Spleen (tissue), 11 donors: ENCODE data around the gene CFAP119. TPM values are rescaled to one million over a fixed set of nuclear protein-coding genes. Genes with fewer than 3 reads are reported as not detected.

ENCODE experiments used
- DNase-seq: peaks from one replicate; pipeline ENCODE4 v3.0.0-alpha.2; 2020
- H3K27ac ChIP-seq, 8 donors: fragments of 200-600 bp; sonication (generic) in 7 of 8; 1 replicate in 4 of 8; 2 replicates in 4 of 8; pipeline versions ENCODE4 v1.5.0 to v1.8.0; 2016 to 2021; ENCODE audit warnings: inconsistent platforms in 4 of 8, mild to moderate bottlenecking in 4 of 8, moderate library complexity in 1 of 8
- H3K27me3 ChIP-seq, 7 donors: fragments of 200-600 bp; sonication (generic) in 6 of 7; replicated peaks in 1 of 7; 1 replicate in 4 of 7; 2 replicates in 3 of 7; pipeline versions ENCODE4 v1.5.0 to v1.8.0; 2016 to 2021; ENCODE audit warnings: inconsistent platforms in 3 of 7, mild to moderate bottlenecking in 1 of 7
- H3K36me3 ChIP-seq, 6 donors: fragments of 200-600 bp; sonication (generic) in 5 of 6; 1 replicate in 4 of 6; 2 replicates in 2 of 6; pipeline versions ENCODE4 v1.5.0 to v1.8.0; 2016 to 2021; ENCODE audit warnings: inconsistent platforms in 2 of 6
- H3K4me1 ChIP-seq, 6 donors: fragments of 200-600 bp; sonication (generic) in 5 of 6; 1 replicate in 3 of 6; 2 replicates in 3 of 6; pipeline versions ENCODE4 v1.5.0 to v1.8.0; 2016 to 2021; ENCODE audit warnings: inconsistent platforms in 3 of 6
- H3K4me3 ChIP-seq, 8 donors: fragments of 200-600 bp; sonication (generic) in 7 of 8; 1 replicate in 4 of 8; 2 replicates in 4 of 8; pipeline versions ENCODE4 v1.5.0 to v1.8.0; 2016 to 2021; ENCODE audit warnings: inconsistent platforms in 4 of 8, mild to moderate bottlenecking in 4 of 8, moderate library complexity in 2 of 8
- H3K9me3 ChIP-seq, 8 donors: fragments of 200-600 bp; sonication (generic) in 7 of 8; 1 replicate in 4 of 8; 2 replicates in 4 of 8; pipeline versions ENCODE4 v1.5.0 to v1.8.0; 2016 to 2021; ENCODE audit warnings: inconsistent platforms in 4 of 8
- CTCF ChIP-seq, 11 experiments: fragments of 200-600 bp in 7 of 11; fragments of 450-650 bp in 4 of 11; sonication (generic) in 4 of 11; IDR thresholded peaks in 8 of 11; conservative IDR thresholded peaks in 3 of 11; 1 replicate in 7 of 11; 2 replicates in 4 of 11; pipeline versions ENCODE4 v1.4.0 to v1.8.0; 2016 to 2021; ENCODE audit warnings: antibody characterized with exemption in 11 of 11, inconsistent platforms in 4 of 11, mild to moderate bottlenecking in 1 of 11
- POLR2A ChIP-seq, 3 donors: fragments of 450-650 bp; IDR thresholded peaks; one replicate each; pipeline ENCODE4 v1.5.1; 2017; ENCODE audit warnings: antibody characterized with exemption in 3 of 3, mild to moderate bottlenecking in 1 of 3
- POLR2AphosphoS5 ChIP-seq, 3 donors: sonication (generic); formaldehyde crosslinking; IDR thresholded peaks; one replicate each; pipeline ENCODE4 v1.5.1; 2017; ENCODE audit warnings: antibody characterized with exemption in 3 of 3
- WGBS, 5 donors: extraction: QIAGEN DNeasy Blood & Tissue Kit in 3 of 5; methylation state at CpG; one replicate each; pipeline versions ENCODE4 v1.1.5 to v1.1.7; 2013 to 2018; 5-methylcytosine and 5-hydroxymethylcytosine counted together
- intact Hi-C: fragments of 100-400 bp; cut with DNase I; formaldehyde crosslinking; loops from one replicate; pipeline ENCODE4 v1.15.0; 2023; ENCODE audit warnings: low total_unique reads
- polyA plus RNA-seq, 3 donors: library from polyadenylated mRNA; stranded (reverse); fragments of 200-250 nt; gene quantifications; one replicate each; pipeline ENCODE4 v1.2.1, GENCODE V29; 2013
- total RNA-seq, 7 donors: library from RNA; depleted of rRNA in 3 of 7; stranded (reverse); fragments of >200 nt in 3 of 7; fragmentation: NEBNext Ultra II Directional in 4 of 7; extraction: Animal tissue kit (Norgen Biotek cat#: 25700) in 4 of 7; gene quantifications; one replicate each; pipeline versions ENCODE4 v1.1.0 to v1.2.1, GENCODE V29; 2016 to 2021
- donor health status: healthy with polysubstance abuse.
- donor health status: DM: no; HTN: no; CAD: no; lungs with moderate emphysema.
- donor health status: DM: no; HTN: no; CAD: no.
- donor health status: Bipolar disorder and iron deficiency.
- donor health status: healthy.
- donor health status: DM: no; HTN: no; CAD: no.
- donor health status: DM: yes; HTN: yes; CAD: no.

CFAP119 gene
- total and polyA plus RNA-seq, 10 donors: 3.1 to 15.5 (median 4.5) TPM

- Histone ChIP-seq H3K36me3 (peaks cover 12 to 100% (median 81%) of the 10 kb centered on the region in 6 donors), H3K4me1 (peaks cover 3 to 36% (median 19%) of the 10 kb centered on the region in 6 donors), H3K27ac (peak overlapping the region in 2 of 8 donors; percentile 17 to 49), H3K9me3 (no peaks in the 10 kb centered on the region), H3K4me3 (no peak overlapping the region), H3K27me3 (no peaks in the 10 kb centered on the region)
- intact Hi-C loops: loop anchor here (10.0 kb wide), 1 partner anchor 46 kb away; no protein-coding TSS in a partner anchor
- no peak for TF ChIP-seq POLR2AphosphoS5 (IDR thresholded peaks at IDR 0.05)
- no peak for TF ChIP-seq POLR2A (IDR thresholded peaks at IDR 0.05)
- TF ChIP-seq CTCF (IDR thresholded peaks at IDR 0.05 in 8 of 11, conservative IDR thresholded peaks at IDR 0.05 in 3 of 11): no peak
- 87 to 97% (median 94%) methylated on average over 6 of the region's 6 CpGs for WGBS, 5 donors
- DNase-seq: no peak
Observed at GRCh38 chr16:30728321-30728720, 33.5 kb downstream of the CFAP119 start.

- intact Hi-C loops: loop anchor here (10.0 kb wide), 1 partner anchor 49 kb away; no protein-coding TSS in a partner anchor
- 82 to 95% (median 92%) methylated on average over 3 of the region's 3 CpGs for WGBS, 5 donors
- H3K27ac ChIP-seq: peak overlapping the region in 7 of 8 donors; percentile 35 to 75 (median 48)
- H3K4me1 ChIP-seq: peaks cover 3 to 51% (median 25%) of the 10 kb centered on the region in 6 donors
- peaks cover 13 to 100% (median 82%) of the 10 kb centered on the region in 6 donors for H3K36me3 ChIP-seq
- no peak for DNase-seq
- TF ChIP-seq POLR2A (IDR thresholded peaks at IDR 0.05): no peak
- no peak for TF ChIP-seq POLR2AphosphoS5 (IDR thresholded peaks at IDR 0.05)
- no peak for TF ChIP-seq CTCF (IDR thresholded peaks at IDR 0.05 in 8 of 11, conservative IDR thresholded peaks at IDR 0.05 in 3 of 11)
- no peaks in the 10 kb centered on the region for H3K9me3 ChIP-seq
- H3K4me3 ChIP-seq: no peak overlapping the region
- H3K27me3 ChIP-seq: no peaks in the 10 kb centered on the region
Observed at GRCh38 chr16:30725418-30725792, 36.5 kb downstream of the CFAP119 start.

GRCh38 chr16:30724641-30725417 lies 37.0 kb downstream of the CFAP119 start:
- DNase-seq: peak; percentile 76
- Histone ChIP-seq H3K9me3 (no peaks in the 10 kb centered on the region), H3K27ac (peak overlapping the region in 7 of 8 donors; percentile 35 to 75 (median 48)), H3K4me3 (peak overlapping the region in 1 of 8 donors; percentile 17), H3K27me3 (no peaks in the 10 kb centered on the region), H3K4me1 (peaks cover 3 to 51% (median 25%) of the 10 kb centered on the region in 6 donors), H3K36me3 (peaks cover 13 to 100% (median 82%) of the 10 kb centered on the region in 6 donors)
- peak; percentile 13 to 77 (median 53) for TF ChIP-seq POLR2AphosphoS5 (IDR thresholded peaks at IDR 0.05)
- no peak for TF ChIP-seq CTCF (IDR thresholded peaks at IDR 0.05 in 8 of 11, conservative IDR thresholded peaks at IDR 0.05 in 3 of 11)
- 53 to 66% (median 57%) methylated on average over 23 of the region's 23 CpGs for WGBS, 5 donors
- intact Hi-C loops: loop anchor here (10.0 kb wide), 1 partner anchor 50 kb away; no protein-coding TSS in a partner anchor

GRCh38 chr16:30723725-30724355 lies 38.0 kb downstream of the CFAP119 start:
- Histone ChIP-seq H3K4me3 (no peak overlapping the region), H3K27me3 (no peaks in the 10 kb centered on the region), H3K36me3 (peaks cover 13 to 100% (median 81%) of the 10 kb centered on the region in 6 donors), H3K4me1 (peaks cover 3 to 46% (median 25%) of the 10 kb centered on the region in 6 donors), H3K27ac (peak overlapping the region in 3 of 8 donors; percentile 48 to 75 (median 74)), H3K9me3 (no peaks in the 10 kb centered on the region)
- no peak for DNase-seq
- 91 to 96% (median 93%) methylated on average over 12 of the region's 12 CpGs for WGBS, 5 donors
- TF ChIP-seq POLR2AphosphoS5 (IDR thresholded peaks at IDR 0.05): peak in 1 of 3 donors; percentile 19
- no peak for TF ChIP-seq CTCF (IDR thresholded peaks at IDR 0.05 in 8 of 11, conservative IDR thresholded peaks at IDR 0.05 in 3 of 11)
- TF ChIP-seq POLR2A (IDR thresholded peaks at IDR 0.05): no peak
- intact Hi-C loops: loop anchor here (10.0 kb wide), 1 partner anchor 51 kb away; no protein-coding TSS in a partner anchor
